Measurements from ENCODE around the gene LDB2. TPM values are rescaled to one million over a fixed set of nuclear protein-coding genes. Genes with fewer than 3 reads are reported as not detected.

LDB2 gene
- total RNA-seq, 2 experiments from 2014 or later = not detected

GRCh38 chr4:16472537-16472936 lies 425.9 kb downstream of the LDB2 start:
- H3K79me2 ChIP-seq (ENCODE audit: insufficient read depth, low read depth, low read length) = no peaks in the 10 kb centered on the region
- H3K4me1 ChIP-seq (ENCODE audit: insufficient read depth, low read length, poor library complexity, severe bottlenecking) = no peaks in the 10 kb centered on the region
- no peaks in the 10 kb centered on the region for H3K36me3 ChIP-seq (ENCODE audit: insufficient read depth, low read length)
- no peaks in the 10 kb centered on the region for H3K9me3 ChIP-seq (ENCODE audit: low read length)
- no peak overlapping the region for H2AFZ ChIP-seq (ENCODE audit: low read length)
- H3K4me2 ChIP-seq (ENCODE audit: low read length) = no peak overlapping the region
- BruUV-seq (replicated peaks) = no TSS peak
- TF ChIP-seq CTCF (conservative IDR thresholded peaks at IDR 0.05; ENCODE audit: low read length) (no peak), EZH2phosphoT487 (IDR thresholded peaks at IDR 0.05; ENCODE audit: borderline replicate concordance, low read depth, low read length) (no peak)
- H3K9me2 ChIP-seq (ENCODE audit: insufficient read depth, low read length) = no peaks in the 10 kb centered on the region
- ChIA-PET CTCF (ENCODE audit: unreplicated experiment) (no interaction called here), POLR2A (no interaction called here)
- no peak overlapping the region for H3K27ac ChIP-seq (ENCODE audit: low read depth, low read length, poor library complexity, severe bottlenecking)
- H3K4me3 ChIP-seq (ENCODE audit: low read depth, low read length, poor library complexity, severe bottlenecking) = no peak overlapping the region
- H4K20me1 ChIP-seq (ENCODE audit: insufficient read depth, low read length) = no peaks in the 10 kb centered on the region
- intact Hi-C loops (cut with micrococcal nuclease; ENCODE audit: unreplicated experiment) = no loop called here
- no peak for DNase-seq (ENCODE audit: low spot score)

DNA sequence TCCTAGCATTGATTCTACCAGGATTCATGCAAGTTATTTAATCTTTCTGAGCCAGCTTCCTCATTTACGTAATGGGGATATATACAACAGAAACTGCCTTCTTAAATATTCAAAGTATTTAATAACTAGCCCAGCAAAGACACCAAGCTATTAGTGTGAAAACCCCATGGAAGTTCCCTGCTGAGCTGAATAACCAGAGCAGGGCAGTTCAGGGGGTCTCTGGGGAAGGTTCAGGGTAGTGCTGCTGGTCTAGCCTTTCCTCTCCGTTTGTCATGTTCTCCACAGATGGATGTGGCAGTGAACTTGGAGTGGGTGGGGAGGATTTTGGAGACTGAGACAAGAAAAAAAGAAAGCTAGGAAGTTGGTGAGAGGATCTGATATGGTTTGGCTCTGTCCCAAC lies 431.4 kb downstream of the LDB2 start:
- Histone ChIP-seq H3K4me3 (ENCODE audit: low read depth, low read length, poor library complexity, severe bottlenecking) (no peak overlapping the region), H3K4me1 (ENCODE audit: insufficient read depth, low read length, poor library complexity, severe bottlenecking) (no peaks in the 10 kb centered on the region), H2AFZ (ENCODE audit: low read length) (no peak overlapping the region), H3K9me2 (ENCODE audit: insufficient read depth, low read length) (no peaks in the 10 kb centered on the region), H3K9me3 (ENCODE audit: low read length) (no peaks in the 10 kb centered on the region), H3K79me2 (ENCODE audit: insufficient read depth, low read depth, low read length) (no peaks in the 10 kb centered on the region), H4K20me1 (ENCODE audit: insufficient read depth, low read length) (no peaks in the 10 kb centered on the region), H3K4me2 (ENCODE audit: low read length) (no peak overlapping the region), H3K36me3 (ENCODE audit: insufficient read depth, low read length) (no peaks in the 10 kb centered on the region), H3K27ac (ENCODE audit: low read depth, low read length, poor library complexity, severe bottlenecking) (no peak overlapping the region)
- no TSS peak for BruUV-seq (replicated peaks)
- CTCF ChIA-PET (ENCODE audit: unreplicated experiment) = no interaction called here
- POLR2A ChIA-PET = interaction anchor here (0.7 to 1.2 kb wide), 2 partner anchors 11 to 119 kb away, joined by 3 read pairs; no protein-coding TSS in a partner anchor
- no peak for TF ChIP-seq CTCF (conservative IDR thresholded peaks at IDR 0.05; ENCODE audit: low read length)
- TF ChIP-seq EZH2phosphoT487 (IDR thresholded peaks at IDR 0.05; ENCODE audit: borderline replicate concordance, low read depth, low read length) = no peak
- intact Hi-C loops (cut with micrococcal nuclease; ENCODE audit: unreplicated experiment) = no loop called here
- no peak for DNase-seq (ENCODE audit: low spot score)

GRCh38 chr4:16466581-16466980 lies 431.9 kb downstream of the LDB2 start:
- Histone ChIP-seq H3K4me3 (ENCODE audit: low read depth, low read length, poor library complexity, severe bottlenecking) (no peak overlapping the region), H3K9me2 (ENCODE audit: insufficient read depth, low read length) (no peaks in the 10 kb centered on the region), H3K4me1 (ENCODE audit: insufficient read depth, low read length, poor library complexity, severe bottlenecking) (no peaks in the 10 kb centered on the region), H4K20me1 (ENCODE audit: insufficient read depth, low read length) (no peaks in the 10 kb centered on the region), H3K79me2 (ENCODE audit: insufficient read depth, low read depth, low read length) (no peaks in the 10 kb centered on the region), H3K4me2 (ENCODE audit: low read length) (no peak overlapping the region), H3K9me3 (ENCODE audit: low read length) (no peaks in the 10 kb centered on the region), H3K36me3 (ENCODE audit: insufficient read depth, low read length) (no peaks in the 10 kb centered on the region), H3K27ac (ENCODE audit: low read depth, low read length, poor library complexity, severe bottlenecking) (no peak overlapping the region), H2AFZ (ENCODE audit: low read length) (no peak overlapping the region)
- DNase-seq (ENCODE audit: low spot score) = no peak
- ChIA-PET CTCF (ENCODE audit: unreplicated experiment) (no interaction called here), POLR2A (interaction anchor here (0.7 to 1.2 kb wide), 2 partner anchors 12 to 119 kb away, joined by 3 read pairs; no protein-coding TSS in a partner anchor)
- TF ChIP-seq EZH2phosphoT487 (IDR thresholded peaks at IDR 0.05; ENCODE audit: borderline replicate concordance, low read depth, low read length) = no peak
- TF ChIP-seq CTCF (conservative IDR thresholded peaks at IDR 0.05; ENCODE audit: low read length) = no peak
- intact Hi-C loops (cut with micrococcal nuclease; ENCODE audit: unreplicated experiment) = no loop called here
- no TSS peak for BruUV-seq (replicated peaks)
